Iris pigment epithelial cell (primary cell): ENCODE data around the gene GALNTL6.

Experiments used
- DNase-seq: peaks from one replicate; pipeline ENCODE4 v3.0.0-alpha.2; 2011; ENCODE audit warnings: low read depth

The GALNTL6 gene

DNA sequence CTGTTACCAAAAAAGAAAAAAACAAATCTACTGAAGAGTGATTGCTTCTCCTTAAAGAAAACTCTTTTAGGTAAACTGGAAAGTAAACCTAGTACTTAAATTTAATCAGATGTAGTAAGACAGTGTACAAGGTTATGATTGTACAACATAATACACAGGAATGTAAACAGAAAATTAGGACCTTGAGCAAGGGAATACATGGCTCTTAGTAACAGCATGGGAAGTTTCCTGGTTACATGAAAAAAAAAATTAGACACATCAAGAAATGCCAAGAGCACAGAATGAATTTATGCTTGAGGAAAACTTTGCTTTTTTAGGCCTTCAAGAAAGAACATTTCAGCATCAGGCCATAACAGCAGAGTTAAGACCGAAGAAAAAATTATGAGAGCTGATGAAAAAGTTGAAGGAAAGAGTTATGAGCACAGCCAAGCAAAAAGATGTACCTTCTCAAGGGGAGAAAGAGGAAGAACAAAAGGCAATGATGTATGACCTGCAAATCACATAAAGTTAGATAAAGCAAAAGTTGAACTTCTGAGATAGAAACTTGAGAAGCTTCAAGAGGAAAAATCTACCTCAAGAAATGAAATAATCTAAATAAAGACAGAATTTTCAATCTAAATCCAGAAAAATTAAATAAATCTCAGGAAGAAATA is 311.6 kb downstream of the GALNTL6 start:
- peak; percentile 35 for DNase-seq

DNA sequence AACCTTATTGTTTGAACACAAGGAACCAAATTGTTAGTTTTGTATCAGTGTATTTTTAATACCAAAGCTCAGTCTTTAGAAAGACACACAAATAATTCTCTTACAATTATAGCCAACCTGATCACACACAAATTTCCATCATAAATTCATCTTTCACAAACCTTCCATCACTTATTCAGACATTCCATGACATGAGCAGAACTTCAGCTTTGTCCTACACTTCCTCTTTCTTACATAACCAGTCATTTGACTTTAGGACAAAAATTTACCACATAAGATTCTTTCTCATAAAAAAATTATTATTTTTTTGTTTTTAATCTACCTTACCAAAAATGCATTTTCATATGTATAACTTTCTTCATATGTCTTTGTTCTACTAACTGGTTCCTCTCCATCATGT is 312.2 kb downstream of the GALNTL6 start:
- DNase-seq, result no peak

DNA sequence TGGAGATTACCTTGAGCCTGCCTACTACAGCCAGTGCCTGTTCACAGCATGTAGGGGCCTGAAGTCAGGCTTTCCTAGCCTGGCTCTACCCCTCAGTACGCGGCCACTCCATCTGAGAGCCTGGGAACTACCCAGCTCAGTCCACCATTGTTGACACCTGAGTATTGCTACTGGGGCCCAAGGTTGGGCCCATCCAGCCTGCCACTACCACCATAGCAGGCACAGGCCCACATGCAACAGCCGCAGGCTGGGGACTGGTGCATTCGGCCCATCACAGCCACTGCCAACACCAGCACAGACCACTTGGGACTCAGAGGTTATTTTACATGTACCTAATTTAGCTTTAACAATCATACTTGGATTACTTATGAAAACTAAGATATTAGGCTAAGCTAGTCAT is 314.0 kb downstream of the GALNTL6 start:
- DNase-seq, result no peak

GRCh38 chr4:172129593-172129992 is 316.4 kb downstream of the GALNTL6 start:
- no peak for DNase-seq

DNA sequence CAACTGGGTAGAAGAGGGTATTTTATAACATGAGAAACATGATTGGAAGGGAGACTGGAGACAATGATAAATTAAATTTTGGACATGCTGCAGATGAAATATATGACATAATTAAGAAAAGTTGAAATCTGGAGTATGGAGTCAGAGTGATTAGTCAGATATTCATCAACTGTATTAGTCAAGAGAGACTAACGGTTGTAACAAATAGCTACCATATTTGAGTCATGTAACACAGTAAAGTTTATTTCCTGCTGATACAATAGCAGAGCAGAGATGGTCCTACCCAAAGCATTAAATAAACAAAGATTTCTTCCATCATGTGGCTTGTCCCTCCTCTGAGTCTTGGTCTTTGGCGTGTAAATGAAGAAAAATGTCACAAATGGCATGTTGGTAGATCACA is 321.3 kb downstream of the GALNTL6 start:
- peak; percentile 45 for DNase-seq

- DNase-seq, result no peak
Measured at GRCh38 chr4:172141025-172141424, 327.8 kb downstream of the GALNTL6 start.

GRCh38 chr4:172142281-172142741 is 329.1 kb downstream of the GALNTL6 start:
- DNase-seq, result peak; percentile 61

DNA sequence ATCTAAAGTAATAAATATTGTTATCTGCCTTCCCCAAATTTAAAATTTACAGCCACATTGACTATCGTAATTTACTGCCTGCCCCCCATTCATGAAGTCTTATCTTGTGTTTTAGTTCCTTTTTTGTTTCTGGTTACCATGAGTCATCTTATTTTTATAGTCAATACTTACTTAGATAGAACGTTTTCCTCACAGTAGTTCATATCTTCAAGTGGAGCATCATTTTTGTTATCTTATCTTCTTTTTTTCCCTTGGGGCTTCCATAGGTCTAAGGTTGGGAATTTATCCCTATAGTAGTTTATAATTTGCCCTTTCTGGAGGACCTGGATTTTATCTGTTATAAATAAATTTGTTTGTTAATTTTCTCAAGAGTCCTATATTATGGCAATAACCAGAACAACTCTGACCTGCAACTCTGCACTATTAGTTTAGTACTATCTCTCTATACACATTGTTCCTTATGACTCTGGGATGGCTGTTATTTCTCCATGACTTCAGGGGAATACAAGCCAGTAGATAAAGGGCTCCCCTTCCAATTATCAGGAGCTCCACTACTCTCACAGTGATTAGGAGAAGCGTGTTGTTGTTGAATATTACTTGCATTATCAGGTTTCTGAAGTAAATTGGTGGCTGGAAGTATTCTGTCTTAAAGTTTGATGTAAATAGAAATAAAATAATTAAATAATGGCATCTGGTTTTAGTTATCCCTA is 330.6 kb downstream of the GALNTL6 start:
- peak; percentile 21 for DNase-seq

- DNase-seq, result peak; percentile 32
Measured at GRCh38 chr4:172147687-172148086, 334.5 kb downstream of the GALNTL6 start.

DNA sequence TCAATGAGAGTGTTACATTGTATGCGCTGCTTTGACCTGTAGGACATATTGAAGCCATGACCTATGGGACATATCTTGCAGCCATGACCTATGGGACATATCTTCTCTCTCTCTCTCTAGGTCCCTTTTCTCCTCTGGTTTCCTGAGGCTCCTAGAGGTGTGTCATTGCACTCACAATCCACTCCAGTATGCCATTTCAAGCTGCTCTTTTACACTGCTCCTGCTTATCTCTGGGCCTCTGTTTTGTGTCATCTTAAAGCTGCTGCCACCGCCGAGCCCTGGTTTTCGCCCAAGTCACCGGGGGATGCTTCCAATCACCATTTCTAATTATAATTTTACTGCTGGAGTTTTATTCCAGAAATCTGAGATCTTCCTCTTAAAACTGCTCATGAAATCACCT is 336.1 kb downstream of the GALNTL6 start:
- no peak for DNase-seq

GRCh38 chr4:172152284-172152683 is 339.1 kb downstream of the GALNTL6 start:
- no peak for DNase-seq

- no peak for DNase-seq
Measured at GRCh38 chr4:172153719-172154118, 340.5 kb downstream of the GALNTL6 start.

DNA sequence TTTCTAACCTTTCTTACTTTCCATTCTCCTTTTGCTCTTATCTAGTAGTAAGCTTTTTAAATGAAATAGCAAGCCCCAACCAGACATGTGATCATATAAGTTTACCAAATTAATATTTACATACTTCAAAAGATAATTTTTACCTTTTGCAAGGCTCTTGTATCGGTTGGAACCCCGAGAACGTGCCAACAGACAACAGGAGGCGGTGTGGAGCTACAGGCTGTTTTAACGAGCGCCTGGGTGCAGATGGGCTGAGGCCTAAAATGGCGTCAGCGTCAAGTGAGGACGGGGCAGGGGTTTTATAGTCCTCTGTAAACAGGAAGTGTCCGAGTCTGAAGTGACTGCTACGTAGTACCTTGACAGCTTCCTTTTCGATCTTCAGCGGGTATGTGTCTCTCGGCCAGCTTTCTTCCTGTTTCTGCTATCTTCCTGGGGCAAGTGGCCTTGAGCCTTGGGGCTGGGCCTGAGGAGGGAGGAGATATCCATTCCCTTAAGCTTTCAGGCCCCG is 342.7 kb downstream of the GALNTL6 start:
- no peak for DNase-seq

DNA sequence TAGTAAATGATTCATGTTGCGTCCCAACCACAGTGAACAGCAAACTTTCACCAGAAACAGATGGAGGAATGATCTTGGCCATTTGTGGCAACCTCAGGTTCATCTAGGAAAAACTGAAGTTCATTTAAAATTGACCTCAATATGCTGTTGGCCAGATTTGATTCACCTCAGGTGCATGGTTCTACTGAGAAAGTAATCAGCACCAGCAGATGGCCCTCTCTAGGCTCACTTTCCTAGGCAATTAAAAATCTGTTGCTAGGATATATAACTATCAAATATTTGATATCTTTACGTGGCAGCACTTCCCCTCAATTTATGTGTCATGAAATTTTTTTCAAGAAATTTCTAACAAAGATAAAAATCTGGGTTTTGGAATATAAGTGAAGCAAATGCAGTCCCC is 344.7 kb downstream of the GALNTL6 start:
- no peak for DNase-seq

DNA sequence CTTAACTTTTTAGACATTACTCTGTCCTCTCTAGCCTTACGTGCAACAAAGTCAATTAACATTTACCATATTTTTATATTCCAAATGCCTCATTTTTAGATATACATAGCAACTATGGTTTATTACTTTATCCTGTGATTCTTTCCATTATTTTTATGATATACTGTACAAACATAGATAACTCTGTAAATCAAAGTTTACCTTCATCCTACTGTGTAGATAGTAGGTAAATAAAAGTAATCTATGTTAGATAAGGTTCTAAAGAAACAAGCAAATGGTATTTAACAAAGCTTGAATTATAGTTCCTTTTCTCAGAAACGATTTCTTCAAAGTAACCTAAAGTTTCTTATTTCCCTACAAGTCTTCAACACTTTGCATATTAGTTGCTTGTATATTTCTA is 350.0 kb downstream of the GALNTL6 start:
- no peak for DNase-seq

- no peak for DNase-seq
Measured at GRCh38 chr4:172168888-172169287, 355.7 kb downstream of the GALNTL6 start.

DNA sequence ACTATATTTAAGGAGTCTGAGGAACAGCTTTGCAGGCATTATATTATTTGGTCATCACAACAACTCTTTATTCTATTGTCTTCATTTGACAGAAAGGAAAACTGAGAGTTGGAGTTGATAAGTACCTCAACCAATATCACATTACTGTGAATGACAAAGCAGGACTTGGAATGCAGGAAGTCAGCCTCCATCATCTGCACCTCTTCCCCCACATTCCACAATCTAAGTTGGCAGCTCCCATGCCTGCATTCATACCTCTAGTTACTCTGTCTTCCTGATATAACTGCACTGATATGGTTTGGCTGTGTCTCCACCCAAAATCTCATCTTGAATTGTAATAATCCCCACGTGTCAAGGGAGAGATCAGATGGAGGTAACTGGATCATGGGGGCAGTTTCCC is 356.7 kb downstream of the GALNTL6 start:
- peak; percentile 1 for DNase-seq

- no peak for DNase-seq
Measured at GRCh38 chr4:172173206-172173605, 360.0 kb downstream of the GALNTL6 start.

DNA sequence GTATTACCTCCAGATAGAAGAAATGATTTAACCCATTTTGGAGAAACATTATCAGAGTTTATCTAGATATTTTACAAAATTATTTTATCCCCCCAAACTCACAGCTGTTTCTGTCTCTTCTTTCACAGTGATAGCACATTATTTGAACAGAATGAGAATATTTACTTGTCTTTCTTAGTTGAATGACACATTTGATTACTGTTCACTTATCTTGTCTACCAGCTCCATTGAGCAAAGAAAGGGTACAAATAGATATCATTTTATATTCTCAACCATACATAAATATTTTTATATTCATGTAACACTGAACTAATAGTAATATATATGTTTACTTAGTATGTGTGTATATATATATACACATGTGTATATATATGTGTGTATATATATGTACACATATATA is 364.2 kb downstream of the GALNTL6 start:
- no peak for DNase-seq

DNA sequence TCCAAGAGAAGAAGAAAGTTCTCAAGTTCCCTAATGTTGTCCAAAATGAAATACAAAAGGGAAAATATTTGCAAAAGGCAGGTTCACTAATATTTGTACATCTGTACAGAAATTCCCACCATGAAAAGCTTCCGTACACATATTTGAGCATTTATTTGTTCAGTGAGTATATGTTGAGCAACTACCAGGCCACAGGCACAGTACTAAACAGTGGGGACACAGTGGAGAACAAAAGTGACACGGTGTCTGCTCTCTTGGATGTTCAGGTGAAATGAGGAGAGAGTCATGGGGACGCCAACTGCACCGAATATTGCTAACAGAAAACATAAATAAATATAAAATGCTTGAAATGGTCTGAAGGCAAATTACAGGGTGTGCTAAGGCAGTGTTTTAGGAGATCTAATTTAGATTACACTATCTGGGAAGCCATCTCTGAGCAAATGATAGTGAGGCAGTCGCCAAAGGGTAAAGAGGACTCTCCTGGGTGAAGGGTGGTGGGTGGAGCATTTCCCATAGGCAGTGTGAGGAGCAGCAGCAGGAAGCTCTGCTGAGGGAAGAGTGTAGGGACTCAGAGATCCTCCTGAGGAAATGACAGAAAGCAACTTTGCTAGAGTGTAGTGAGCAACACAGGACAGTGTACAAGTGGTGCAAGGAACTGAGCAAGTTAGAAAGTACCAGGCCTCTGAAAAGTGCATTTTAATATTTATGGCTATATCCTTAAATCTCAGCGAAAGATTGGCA is 375.2 kb downstream of the GALNTL6 start:
- no peak for DNase-seq

DNA sequence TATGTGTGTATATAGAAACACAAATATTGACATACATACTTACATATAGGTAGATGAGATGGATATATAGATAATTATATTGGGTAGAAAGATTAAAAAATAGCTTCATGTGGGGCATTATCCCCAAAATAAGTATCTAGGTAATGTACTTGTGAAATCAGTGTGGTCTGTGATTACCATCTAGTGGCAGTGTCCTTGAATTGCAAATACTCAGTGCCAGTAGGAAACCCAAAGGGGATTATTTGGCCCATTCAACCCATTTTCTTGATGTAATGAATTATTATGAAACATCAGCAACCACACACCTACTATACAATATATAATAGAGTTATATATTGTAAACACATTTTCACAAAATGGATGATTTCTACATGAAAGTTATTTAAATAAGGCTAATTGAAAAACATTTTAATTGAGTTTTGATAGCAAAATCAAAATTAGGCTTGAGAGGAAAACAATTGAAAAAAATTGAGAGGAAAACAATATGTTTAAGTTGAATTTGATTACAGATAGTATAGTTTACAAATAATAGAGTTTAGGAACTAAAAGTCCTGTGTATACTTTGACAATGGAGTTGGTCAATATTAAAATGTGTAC is 389.4 kb downstream of the GALNTL6 start:
- peak; percentile 42 for DNase-seq

DNA sequence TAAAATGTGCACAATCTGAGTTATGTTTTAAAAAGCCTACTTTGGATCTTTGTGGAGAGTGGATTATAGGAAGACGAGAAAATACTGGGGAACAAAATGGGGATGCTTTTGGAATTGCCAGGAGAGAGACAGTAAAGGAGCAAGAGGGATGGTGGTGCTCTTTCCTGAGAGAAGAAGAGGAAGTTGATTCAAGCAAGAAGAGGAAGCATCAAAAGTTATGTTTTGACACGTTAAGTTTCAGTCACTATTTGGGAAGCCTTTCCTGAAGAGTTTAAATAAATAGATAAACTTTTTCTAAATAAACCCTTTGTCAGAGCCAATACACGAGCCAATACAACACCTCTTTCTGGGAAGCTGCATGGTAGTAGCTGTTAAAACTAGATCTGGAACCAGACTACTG is 394.1 kb downstream of the GALNTL6 start:
- DNase-seq, result no peak
